IMR-90 (cell line): ENCODE results near the gene AGGF1. TPM values are rescaled to one million over a fixed set of nuclear protein-coding genes. Genes with fewer than 3 reads are reported as not detected.
A peak's percentile ranks its signal among the peaks of the same experiment; 100 is the strongest.

Source experiments
- ATAC-seq: fragments of 200-7000 bp; cut with Tn5 transposase; 2 replicates; pipeline ENCODE4 v1.9.1; 2020; ENCODE audit warnings: low read depth, mild to moderate bottlenecking, moderate library complexity
- BruUV-seq: library from RNA; stranded (reverse); fragments of 400-500 nt; replicated peaks from 2 replicates; lab custom pipeline; 2021; lab: Mats Ljungman, UMichigan
- CTCF ChIA-PET: fragments of 300-600 bp; formaldehyde crosslinking; extraction: SDS; loops from one replicate; lab custom pipeline; 2021; ENCODE audit warnings: antibody characterized with exemption; lab: Yijun Ruan, JAX
- POLR2A ChIA-PET: fragments of 300-600 bp; sonication (Branson Sonifier 250); formaldehyde crosslinking; loops from one replicate; lab custom pipeline; 2022; ENCODE audit warnings: antibody characterized with exemption; ENCODE audit not compliant: unreplicated experiment; lab: Charles Lee
- DNase-seq: peaks from one replicate; pipeline ENCODE4 v3.0.0; 2013
- H2AFZ ChIP-seq: replicated peaks from 2 replicates; pipeline ENCODE3; 2013; ENCODE audit warnings: low read length, mild to moderate bottlenecking; ENCODE audit not compliant: poor library complexity
- H2AK5ac ChIP-seq: 2 replicates; pipeline ENCODE4 v1.6.1; 2013; ENCODE audit warnings: low read depth, low read length, inconsistent platforms
- H2AK9ac ChIP-seq: replicated peaks from 2 replicates; pipeline ENCODE3; 2013; ENCODE audit warnings: mild to moderate bottlenecking, low read depth, low read length, moderate library complexity; ENCODE audit not compliant: poor library complexity
- H2BK120ac ChIP-seq: 2 replicates; pipeline ENCODE4 v1.6.1; 2013; ENCODE audit warnings: low read depth, low read length, inconsistent platforms
- H2BK15ac ChIP-seq: 3 replicates; pipeline ENCODE4 v1.6.1; 2013; ENCODE audit warnings: low read depth, low read length, inconsistent platforms
- H2BK20ac ChIP-seq: 2 replicates; pipeline ENCODE4 v1.6.1; 2013; ENCODE audit warnings: low read depth, mild to moderate bottlenecking, inconsistent platforms, low read length, moderate library complexity
- H2BK5ac ChIP-seq: 2 replicates; pipeline ENCODE4 v1.6.1; 2013; ENCODE audit warnings: mild to moderate bottlenecking, low read depth, low read length, inconsistent platforms; ENCODE audit not compliant: poor library complexity, severe bottlenecking
- H3K14ac ChIP-seq: replicated peaks from 2 replicates; pipeline ENCODE4 v1.6.1; 2013; ENCODE audit warnings: low read depth, low read length, inconsistent platforms
- H3K18ac ChIP-seq: 2 replicates; pipeline ENCODE4 v1.6.1; 2013; ENCODE audit warnings: low read depth, low read length, control low read depth
- H3K23ac ChIP-seq: 2 replicates; pipeline ENCODE4 v1.6.1; 2013; ENCODE audit warnings: low read depth, low read length, inconsistent platforms
- H3K27ac ChIP-seq: 2 replicates; pipeline ENCODE4 v1.5.1; 2013; ENCODE audit warnings: mild to moderate bottlenecking, control low read depth, low read length; ENCODE audit not compliant: insufficient read depth
- H3K27me3 ChIP-seq: 2 replicates; pipeline ENCODE4 v1.6.1; 2013; ENCODE audit warnings: low read length; ENCODE audit not compliant: control insufficient read depth, insufficient read depth
- H3K36me3 ChIP-seq: 2 replicates; pipeline ENCODE4 v1.6.1; 2013; ENCODE audit warnings: low read length, mixed read lengths; ENCODE audit not compliant: control insufficient read depth, insufficient read depth
- H3K4ac ChIP-seq: 2 replicates; pipeline ENCODE4 v1.6.1; 2013; ENCODE audit warnings: low read depth, low read length, inconsistent platforms
- H3K4me1 ChIP-seq: 2 replicates; pipeline ENCODE4 v1.6.1; 2013; ENCODE audit warnings: low read length, mixed read lengths; ENCODE audit not compliant: control insufficient read depth, insufficient read depth
- H3K4me2 ChIP-seq: 2 replicates; pipeline ENCODE4 v1.6.1; 2013; ENCODE audit warnings: low read depth, mild to moderate bottlenecking, control low read depth, low read length, moderate library complexity
- H3K4me3 ChIP-seq: 2 replicates; pipeline ENCODE4 v1.5.1; 2013; ENCODE audit warnings: low read depth, mild to moderate bottlenecking, control low read depth, low read length, moderate library complexity; ENCODE audit not compliant: insufficient read depth
- H3K56ac ChIP-seq: 2 replicates; pipeline ENCODE4 v1.6.1; 2013; ENCODE audit warnings: low read length, inconsistent platforms; ENCODE audit not compliant: insufficient read depth; ENCODE audit errors: extremely low read depth
- H3K79me1 ChIP-seq, 2 experiments: 2 replicates each; pipeline ENCODE4 v1.6.1; 2013; ENCODE audit warnings: low read length in 2 of 2, inconsistent platforms in 1 of 2, low read depth in 1 of 2
- H3K9ac ChIP-seq: 2 replicates; pipeline ENCODE4 v1.6.1; 2013; ENCODE audit warnings: low read depth, low read length, control low read depth
- H3K9me1 ChIP-seq: 2 replicates; pipeline ENCODE4 v1.6.1; 2013; ENCODE audit warnings: low read length, inconsistent platforms; ENCODE audit not compliant: insufficient read depth
- H3K9me3 ChIP-seq: 2 replicates; pipeline ENCODE4 v1.6.1; 2013; ENCODE audit warnings: low read length; ENCODE audit not compliant: control insufficient read depth, insufficient read depth
- H4K20me1 ChIP-seq: 2 replicates; pipeline ENCODE4 v1.6.1; 2013; ENCODE audit warnings: low read length, inconsistent platforms; ENCODE audit not compliant: insufficient read depth
- H4K5ac ChIP-seq: 2 replicates; pipeline ENCODE4 v1.6.1; 2013; ENCODE audit warnings: mild to moderate bottlenecking, low read depth, low read length, control low read depth
- H4K8ac ChIP-seq, 2 experiments: 2 replicates each; pipeline ENCODE4 v1.6.1; 2013; ENCODE audit warnings: low read depth in 2 of 2, low read length in 2 of 2, control low read depth in 1 of 2, inconsistent platforms in 1 of 2
- H4K91ac ChIP-seq: 2 replicates; pipeline ENCODE4 v1.6.1; 2013; ENCODE audit warnings: low read depth, low read length, inconsistent platforms; ENCODE audit not compliant: insufficient read depth
- BHLHE40 ChIP-seq: fragments of 150-350 bp; IDR thresholded peaks from 2 replicates; pipeline ENCODE4 v1.6.1; 2016; ENCODE audit warnings: mild to moderate bottlenecking, low read depth, low read length
- CEBPB ChIP-seq: IDR thresholded peaks from 2 replicates; pipeline ENCODE4 v1.6.1; 2012; ENCODE audit warnings: low read depth, low read length, improper control_type of control experiment
- CHD1 ChIP-seq: IDR thresholded peaks from 2 replicates; pipeline ENCODE4 v1.6.1; 2012; ENCODE audit warnings: low read depth, low read length, improper control_type of control experiment
- ELK1 ChIP-seq: fragments of 150-350 bp; IDR thresholded peaks from 2 replicates; pipeline ENCODE4 v1.6.1; 2016; ENCODE audit warnings: low read depth, mild to moderate bottlenecking, low read length, moderate library complexity, borderline replicate concordance
- FOS ChIP-seq: fragments of 150-350 bp; IDR thresholded peaks from 2 replicates; pipeline ENCODE4 v1.6.1; 2016; ENCODE audit warnings: low read depth, low read length
- MAFK ChIP-seq: IDR thresholded peaks from 2 replicates; pipeline ENCODE4 v1.6.1; 2012; ENCODE audit warnings: low read depth, low read length, improper control_type of control experiment
- MAZ ChIP-seq: IDR thresholded peaks from 2 replicates; pipeline ENCODE4 v1.6.1; 2012; ENCODE audit warnings: low read depth, mild to moderate bottlenecking, low read length, improper control_type of control experiment, moderate library complexity, borderline replicate concordance
- MXI1 ChIP-seq: IDR thresholded peaks from 2 replicates; pipeline ENCODE4 v1.6.1; 2012; ENCODE audit warnings: low read depth, mild to moderate bottlenecking, low read length, moderate library complexity, borderline replicate concordance
- NFE2L2 ChIP-seq: fragments of 150-350 bp; IDR thresholded peaks from 2 replicates; pipeline ENCODE4 v1.6.1; 2016; ENCODE audit warnings: low read depth, mild to moderate bottlenecking, low read length
- POLR2A ChIP-seq: IDR thresholded peaks from 2 replicates; pipeline ENCODE4 v1.6.1; 2012; ENCODE audit warnings: mild to moderate bottlenecking, low read depth, low read length
- RAD21 ChIP-seq: IDR thresholded peaks from 2 replicates; pipeline ENCODE4 v1.6.1; 2012; ENCODE audit warnings: low read length, improper control_type of control experiment
- RCOR1 ChIP-seq: IDR thresholded peaks from 2 replicates; pipeline ENCODE4 v1.6.1; 2012; ENCODE audit warnings: mild to moderate bottlenecking, low read length, improper control_type of control experiment; ENCODE audit not compliant: insufficient replicate concordance
- RFX5 ChIP-seq: IDR thresholded peaks from 2 replicates; pipeline ENCODE4 v1.8.0; 2012; ENCODE audit warnings: low read depth, mild to moderate bottlenecking, low read length, moderate library complexity
- SMC3 ChIP-seq: fragments of 150-350 bp; IDR thresholded peaks from 2 replicates; pipeline ENCODE4 v1.6.1; 2016; ENCODE audit warnings: low read depth, mild to moderate bottlenecking, antibody characterized with exemption, low read length, moderate library complexity
- USF2 ChIP-seq: fragments of 150-350 bp; IDR thresholded peaks from 2 replicates; pipeline ENCODE4 v1.6.1; 2017; ENCODE audit warnings: mild to moderate bottlenecking, antibody characterized with exemption, low read length, low read depth
- WGBS, 2 experiments: methylation state at CpG; one replicate each; pipeline versions ENCODE4 v1.1.5 to v1.1.7; 2013; ENCODE audit warnings: missing lambda C conversion rate in 2 of 2; ENCODE audit not compliant: insufficient read length in 1 of 2; ENCODE audit errors: extremely low coverage in 2 of 2; 5-methylcytosine and 5-hydroxymethylcytosine counted together
- dilution Hi-C: fragments of 300-500 bp; cut with HindIII; formaldehyde crosslinking; loops from one replicate; pipeline ENCODE4 v1.14.3; 2018; ENCODE audit warnings: low sequenced_read_pairs; ENCODE audit not compliant: unreplicated experiment
- in situ Hi-C: fragments of 300-500 bp; cut with MboI; formaldehyde crosslinking; loops from 3 replicates; pipeline ENCODE4 v1.14.3; 2019; ENCODE audit warnings: low sequenced_read_pairs, inconsistent platforms, mixed read lengths
- intact Hi-C: fragments of 100-400 bp; cut with micrococcal nuclease; formaldehyde crosslinking; loops from 2 replicates; pipeline ENCODE4 v1.10.0; 2022
- polyA plus RNA-seq, 3 experiments: library from polyadenylated mRNA; depleted of rRNA; stranded (reverse); fragments of >200 nt; gene quantifications; 2 replicates each; pipeline ENCODE4 v1.2.3, GENCODE V29; 2012; ENCODE audit warnings: low replicate concordance in 1 of 3
- total RNA-seq: library from RNA; depleted of rRNA; stranded (reverse); fragments of >200 nt; gene quantifications from 2 replicates; pipeline ENCODE4 v1.2.3, GENCODE V29; 2012
- TF ChIP-seq, protein P1 (sequence below): conservative IDR thresholded peaks from 2 replicates; pipeline ENCODE4 v1.5.1; 2012; ENCODE audit warnings: mild to moderate bottlenecking, low read depth, low read length, improper control_type of control experiment

Gene AGGF1
- total and polyA plus RNA-seq, 2 of the 4 experiments (the other 2 are of a cell fraction) = 7.3 to 8.4 TPM

DNA sequence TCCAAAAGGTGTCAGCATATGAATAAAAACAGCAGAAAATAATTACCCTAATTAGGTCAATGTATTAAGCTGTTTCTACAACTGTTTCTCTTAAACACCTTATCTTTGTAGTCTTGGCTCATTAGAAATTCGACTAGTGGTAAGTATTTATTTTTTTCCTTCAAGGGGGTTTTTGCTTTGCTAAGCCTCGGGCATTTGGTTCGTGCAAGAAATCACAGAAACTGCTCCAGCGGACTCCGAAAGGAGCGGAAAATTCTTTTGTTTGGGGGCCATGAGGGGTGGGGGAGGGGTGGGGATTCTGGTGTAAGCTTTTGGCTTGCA, 56.1 kb downstream of the AGGF1 start:
- peak overlapping the region; percentile 94 for H2AFZ ChIP-seq
- H2BK15ac ChIP-seq = no peak overlapping the region
- no peak overlapping the region for H2AK5ac ChIP-seq
- H3K27me3 ChIP-seq = no peaks in the 10 kb centered on the region
- H4K8ac ChIP-seq = peak overlapping the region; percentile 52 to 69; a peak in 2 of 4 replicates
- no peaks in the 10 kb centered on the region for H3K9me3 ChIP-seq
- no CpG with 5 or more reads among the region's 6 CpGs for WGBS, 2 experiments
- peak overlapping the region; percentile 70; the same call in 1 of the 2 replicates for H3K9ac ChIP-seq
- ATAC-seq (no peak), DNase-seq (no peak)
- no peak overlapping the region for H2BK20ac ChIP-seq
- H3K18ac ChIP-seq = no peak overlapping the region
- no peaks in the 10 kb centered on the region for H3K36me3 ChIP-seq
- ChIA-PET POLR2A (no interaction called here), CTCF (interaction anchor here (0.9 to 3.1 kb wide), 5 partner anchors 9 to 406 kb away, joined by 3 to 15 read pairs (median 4); partner anchors contain the start of gene WDR41)
- no TSS peak for BruUV-seq
- no peaks in the 10 kb centered on the region for H3K9me1 ChIP-seq
- H2BK120ac ChIP-seq = no peak overlapping the region
- dilution Hi-C loops = no loop called here
- H3K56ac ChIP-seq = no peak overlapping the region
- no peaks in the 10 kb centered on the region for H4K20me1 ChIP-seq
- no peak overlapping the region for H3K14ac ChIP-seq
- peak overlapping the region; percentile 78 for H3K4me2 ChIP-seq
- peak overlapping the region; percentile 60 for H3K4me3 ChIP-seq
- peaks cover 6% of the 10 kb centered on the region; the same call in 1 of the 2 replicates for H3K4me1 ChIP-seq
- H2BK5ac ChIP-seq = no peak overlapping the region
- H4K5ac ChIP-seq = no peak overlapping the region
- H3K4ac ChIP-seq = peak overlapping the region; percentile 52; the same call in 1 of the 2 replicates
- no peak overlapping the region for H4K91ac ChIP-seq
- no peak overlapping the region for H3K23ac ChIP-seq
- intact Hi-C loops = loop anchor here (5.0 kb wide), 1 partner anchor 406 kb away; the partner anchor contains the start of gene WDR41
- in situ Hi-C loops = no loop called here
- TF ChIP-seq FOS (no peak), USF2 (no peak), MXI1 (no peak), CHD1 (no peak), MAZ (no peak), BHLHE40 (no peak), CEBPB (no peak), MAFK (no peak), RCOR1 (no peak), ELK1 (no peak), RAD21 (no peak), RFX5 (no peak), POLR2A (no peak), NFE2L2 (no peak), SMC3 (no peak)
- TF ChIP-seq, protein P1, sequence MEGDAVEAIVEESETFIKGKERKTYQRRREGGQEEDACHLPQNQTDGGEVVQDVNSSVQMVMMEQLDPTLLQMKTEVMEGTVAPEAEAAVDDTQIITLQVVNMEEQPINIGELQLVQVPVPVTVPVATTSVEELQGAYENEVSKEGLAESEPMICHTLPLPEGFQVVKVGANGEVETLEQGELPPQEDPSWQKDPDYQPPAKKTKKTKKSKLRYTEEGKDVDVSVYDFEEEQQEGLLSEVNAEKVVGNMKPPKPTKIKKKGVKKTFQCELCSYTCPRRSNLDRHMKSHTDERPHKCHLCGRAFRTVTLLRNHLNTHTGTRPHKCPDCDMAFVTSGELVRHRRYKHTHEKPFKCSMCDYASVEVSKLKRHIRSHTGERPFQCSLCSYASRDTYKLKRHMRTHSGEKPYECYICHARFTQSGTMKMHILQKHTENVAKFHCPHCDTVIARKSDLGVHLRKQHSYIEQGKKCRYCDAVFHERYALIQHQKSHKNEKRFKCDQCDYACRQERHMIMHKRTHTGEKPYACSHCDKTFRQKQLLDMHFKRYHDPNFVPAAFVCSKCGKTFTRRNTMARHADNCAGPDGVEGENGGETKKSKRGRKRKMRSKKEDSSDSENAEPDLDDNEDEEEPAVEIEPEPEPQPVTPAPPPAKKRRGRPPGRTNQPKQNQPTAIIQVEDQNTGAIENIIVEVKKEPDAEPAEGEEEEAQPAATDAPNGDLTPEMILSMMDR = no peak
- peak overlapping the region; percentile 72 for H3K27ac ChIP-seq
- H3K79me1 ChIP-seq = no peaks in the 10 kb centered on the region
- H2AK9ac ChIP-seq = no peak overlapping the region
